IMR-90 (cell line): ENCODE data around the gene RANBP9. TPM values are rescaled to one million over a fixed set of nuclear protein-coding genes. Genes with fewer than 3 reads are reported as not detected.

Experiments
- ATAC-seq: fragments of 200-7000 bp; cut with Tn5 transposase; 2 replicates; pipeline ENCODE4 v1.9.1; 2020; ENCODE audit warnings: low read depth, mild to moderate bottlenecking, moderate library complexity
- BruUV-seq: library from RNA; stranded (reverse); fragments of 400-500 nt; replicated peaks from 2 replicates; lab custom pipeline; 2021; lab: Mats Ljungman, UMichigan
- CTCF ChIA-PET: fragments of 300-600 bp; formaldehyde crosslinking; extraction: SDS; loops from one replicate; lab custom pipeline; 2021; ENCODE audit warnings: antibody characterized with exemption; lab: Yijun Ruan, JAX
- POLR2A ChIA-PET: fragments of 300-600 bp; sonication (Branson Sonifier 250); formaldehyde crosslinking; loops from one replicate; lab custom pipeline; 2022; ENCODE audit warnings: antibody characterized with exemption; ENCODE audit not compliant: unreplicated experiment; lab: Charles Lee
- DNase-seq: peaks from one replicate; pipeline ENCODE4 v3.0.0; 2013
- H2AFZ ChIP-seq: replicated peaks from 2 replicates; pipeline ENCODE3; 2013; ENCODE audit warnings: low read length, mild to moderate bottlenecking; ENCODE audit not compliant: poor library complexity
- H2AK5ac ChIP-seq: 2 replicates; pipeline ENCODE4 v1.6.1; 2013; ENCODE audit warnings: low read depth, low read length, inconsistent platforms
- H2AK9ac ChIP-seq: replicated peaks from 2 replicates; pipeline ENCODE3; 2013; ENCODE audit warnings: mild to moderate bottlenecking, low read depth, low read length, moderate library complexity; ENCODE audit not compliant: poor library complexity
- H2BK120ac ChIP-seq: 2 replicates; pipeline ENCODE4 v1.6.1; 2013; ENCODE audit warnings: low read depth, low read length, inconsistent platforms
- H2BK15ac ChIP-seq: 3 replicates; pipeline ENCODE4 v1.6.1; 2013; ENCODE audit warnings: low read depth, low read length, inconsistent platforms
- H2BK20ac ChIP-seq: 2 replicates; pipeline ENCODE4 v1.6.1; 2013; ENCODE audit warnings: low read depth, mild to moderate bottlenecking, inconsistent platforms, low read length, moderate library complexity
- H2BK5ac ChIP-seq: 2 replicates; pipeline ENCODE4 v1.6.1; 2013; ENCODE audit warnings: mild to moderate bottlenecking, low read depth, low read length, inconsistent platforms; ENCODE audit not compliant: poor library complexity, severe bottlenecking
- H3K14ac ChIP-seq: replicated peaks from 2 replicates; pipeline ENCODE4 v1.6.1; 2013; ENCODE audit warnings: low read depth, low read length, inconsistent platforms
- H3K18ac ChIP-seq: 2 replicates; pipeline ENCODE4 v1.6.1; 2013; ENCODE audit warnings: low read depth, low read length, control low read depth
- H3K23ac ChIP-seq: 2 replicates; pipeline ENCODE4 v1.6.1; 2013; ENCODE audit warnings: low read depth, low read length, inconsistent platforms
- H3K27ac ChIP-seq: 2 replicates; pipeline ENCODE4 v1.5.1; 2013; ENCODE audit warnings: mild to moderate bottlenecking, control low read depth, low read length; ENCODE audit not compliant: insufficient read depth
- H3K27me3 ChIP-seq: 2 replicates; pipeline ENCODE4 v1.6.1; 2013; ENCODE audit warnings: low read length; ENCODE audit not compliant: control insufficient read depth, insufficient read depth
- H3K36me3 ChIP-seq: 2 replicates; pipeline ENCODE4 v1.6.1; 2013; ENCODE audit warnings: low read length, mixed read lengths; ENCODE audit not compliant: control insufficient read depth, insufficient read depth
- H3K4ac ChIP-seq: 2 replicates; pipeline ENCODE4 v1.6.1; 2013; ENCODE audit warnings: low read depth, low read length, inconsistent platforms
- H3K4me1 ChIP-seq: 2 replicates; pipeline ENCODE4 v1.6.1; 2013; ENCODE audit warnings: low read length, mixed read lengths; ENCODE audit not compliant: control insufficient read depth, insufficient read depth
- H3K4me2 ChIP-seq: 2 replicates; pipeline ENCODE4 v1.6.1; 2013; ENCODE audit warnings: low read depth, mild to moderate bottlenecking, control low read depth, low read length, moderate library complexity
- H3K4me3 ChIP-seq: 2 replicates; pipeline ENCODE4 v1.5.1; 2013; ENCODE audit warnings: low read depth, mild to moderate bottlenecking, control low read depth, low read length, moderate library complexity; ENCODE audit not compliant: insufficient read depth
- H3K56ac ChIP-seq: 2 replicates; pipeline ENCODE4 v1.6.1; 2013; ENCODE audit warnings: low read length, inconsistent platforms; ENCODE audit not compliant: insufficient read depth; ENCODE audit errors: extremely low read depth
- H3K79me1 ChIP-seq, 2 experiments: 2 replicates each; pipeline ENCODE4 v1.6.1; 2013; ENCODE audit warnings: low read length in 2 of 2, inconsistent platforms in 1 of 2, low read depth in 1 of 2
- H3K9ac ChIP-seq: 2 replicates; pipeline ENCODE4 v1.6.1; 2013; ENCODE audit warnings: low read depth, low read length, control low read depth
- H3K9me1 ChIP-seq: 2 replicates; pipeline ENCODE4 v1.6.1; 2013; ENCODE audit warnings: low read length, inconsistent platforms; ENCODE audit not compliant: insufficient read depth
- H3K9me3 ChIP-seq: 2 replicates; pipeline ENCODE4 v1.6.1; 2013; ENCODE audit warnings: low read length; ENCODE audit not compliant: control insufficient read depth, insufficient read depth
- H4K20me1 ChIP-seq: 2 replicates; pipeline ENCODE4 v1.6.1; 2013; ENCODE audit warnings: low read length, inconsistent platforms; ENCODE audit not compliant: insufficient read depth
- H4K5ac ChIP-seq: 2 replicates; pipeline ENCODE4 v1.6.1; 2013; ENCODE audit warnings: mild to moderate bottlenecking, low read depth, low read length, control low read depth
- H4K8ac ChIP-seq, 2 experiments: 2 replicates each; pipeline ENCODE4 v1.6.1; 2013; ENCODE audit warnings: low read depth in 2 of 2, low read length in 2 of 2, control low read depth in 1 of 2, inconsistent platforms in 1 of 2
- H4K91ac ChIP-seq: 2 replicates; pipeline ENCODE4 v1.6.1; 2013; ENCODE audit warnings: low read depth, low read length, inconsistent platforms; ENCODE audit not compliant: insufficient read depth
- RAD21 ChIP-seq: IDR thresholded peaks from 2 replicates; pipeline ENCODE4 v1.6.1; 2012; ENCODE audit warnings: low read length, improper control_type of control experiment
- RFX5 ChIP-seq: IDR thresholded peaks from 2 replicates; pipeline ENCODE4 v1.8.0; 2012; ENCODE audit warnings: low read depth, mild to moderate bottlenecking, low read length, moderate library complexity
- WGBS, 2 experiments: methylation state at CpG; one replicate each; pipeline versions ENCODE4 v1.1.5 to v1.1.7; 2013; ENCODE audit warnings: missing lambda C conversion rate in 2 of 2; ENCODE audit not compliant: insufficient read length in 1 of 2; ENCODE audit errors: extremely low coverage in 2 of 2; 5-methylcytosine and 5-hydroxymethylcytosine counted together
- dilution Hi-C: fragments of 300-500 bp; cut with HindIII; formaldehyde crosslinking; loops from one replicate; pipeline ENCODE4 v1.14.3; 2018; ENCODE audit warnings: low sequenced_read_pairs; ENCODE audit not compliant: unreplicated experiment
- in situ Hi-C: fragments of 300-500 bp; cut with MboI; formaldehyde crosslinking; loops from 3 replicates; pipeline ENCODE4 v1.14.3; 2019; ENCODE audit warnings: low sequenced_read_pairs, inconsistent platforms, mixed read lengths
- intact Hi-C: fragments of 100-400 bp; cut with micrococcal nuclease; formaldehyde crosslinking; loops from 2 replicates; pipeline ENCODE4 v1.10.0; 2022
- polyA plus RNA-seq, 3 experiments: library from polyadenylated mRNA; depleted of rRNA; stranded (reverse); fragments of >200 nt; gene quantifications; 2 replicates each; pipeline ENCODE4 v1.2.3, GENCODE V29; 2012; ENCODE audit warnings: low replicate concordance in 1 of 3
- total RNA-seq: library from RNA; depleted of rRNA; stranded (reverse); fragments of >200 nt; gene quantifications from 2 replicates; pipeline ENCODE4 v1.2.3, GENCODE V29; 2012
- TF ChIP-seq, protein P1 (sequence below): fragments of 150-350 bp; IDR thresholded peaks from 2 replicates; pipeline ENCODE4 v1.6.1; 2017; ENCODE audit warnings: mild to moderate bottlenecking, antibody characterized with exemption, low read length, low read depth

Gene RANBP9
- total and polyA plus RNA-seq, 2 of the 4 experiments (the other 2 are of a cell fraction) = 17.7 to 27.8 TPM

DNA sequence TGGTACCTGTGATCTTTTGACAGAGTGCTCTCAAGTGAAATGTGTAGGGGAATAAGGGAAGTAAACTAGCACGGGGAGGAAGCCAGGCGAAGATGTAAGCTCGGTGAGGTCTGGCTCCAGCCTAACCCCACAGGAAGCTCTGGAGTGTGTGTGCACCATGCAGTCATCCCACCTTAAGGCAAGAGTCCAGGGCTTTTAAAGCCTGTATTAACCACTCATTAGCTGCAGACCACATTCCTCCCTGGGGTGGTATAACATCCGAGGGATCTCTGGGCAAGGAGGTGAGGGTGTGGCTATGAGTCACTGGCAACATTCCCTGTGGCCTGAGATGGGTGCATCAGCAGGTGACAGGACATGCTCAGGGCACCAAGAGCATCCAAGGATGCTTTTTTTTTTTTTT is 12.5 kb upstream of the RANBP9 start:
- no peak overlapping the region for H3K4me2 ChIP-seq
- no peaks in the 10 kb centered on the region for H3K36me3 ChIP-seq
- H4K91ac ChIP-seq = no peak overlapping the region
- H3K27me3 ChIP-seq = no peaks in the 10 kb centered on the region; the same call in 1 of the 2 replicates
- H3K9ac ChIP-seq = no peak overlapping the region
- intact Hi-C loops = no loop called here
- no peak for ATAC-seq
- dilution Hi-C loops = no loop called here
- H3K4ac ChIP-seq = no peak overlapping the region
- H3K27ac ChIP-seq = no peak overlapping the region
- no peak overlapping the region for H3K14ac ChIP-seq
- BruUV-seq = no TSS peak
- in situ Hi-C loops = no loop called here
- no peak overlapping the region for H2AK5ac ChIP-seq
- no peaks in the 10 kb centered on the region for H3K9me3 ChIP-seq
- H4K20me1 ChIP-seq = no peaks in the 10 kb centered on the region
- H3K79me1 ChIP-seq = no peaks in the 10 kb centered on the region
- H3K9me1 ChIP-seq = no peaks in the 10 kb centered on the region; the same call in 1 of the 2 replicates
- no peak overlapping the region for H3K18ac ChIP-seq
- ChIA-PET CTCF (no interaction called here), POLR2A (no interaction called here)
- H2BK120ac ChIP-seq = no peak overlapping the region
- H4K8ac ChIP-seq = no peak overlapping the region
- H2BK5ac ChIP-seq = no peak overlapping the region
- peak overlapping the region; percentile 8 for H2AFZ ChIP-seq
- TF ChIP-seq RFX5 (no peak), RAD21 (no peak)
- TF ChIP-seq, protein P1, sequence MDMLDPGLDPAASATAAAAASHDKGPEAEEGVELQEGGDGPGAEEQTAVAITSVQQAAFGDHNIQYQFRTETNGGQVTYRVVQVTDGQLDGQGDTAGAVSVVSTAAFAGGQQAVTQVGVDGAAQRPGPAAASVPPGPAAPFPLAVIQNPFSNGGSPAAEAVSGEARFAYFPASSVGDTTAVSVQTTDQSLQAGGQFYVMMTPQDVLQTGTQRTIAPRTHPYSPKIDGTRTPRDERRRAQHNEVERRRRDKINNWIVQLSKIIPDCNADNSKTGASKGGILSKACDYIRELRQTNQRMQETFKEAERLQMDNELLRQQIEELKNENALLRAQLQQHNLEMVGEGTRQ = no peak
- H4K5ac ChIP-seq = no peak overlapping the region
- no peaks in the 10 kb centered on the region for H3K4me1 ChIP-seq
- no peak overlapping the region for H3K56ac ChIP-seq
- no peak overlapping the region for H3K4me3 ChIP-seq
- no peak for DNase-seq
- no peak overlapping the region for H3K23ac ChIP-seq
- no peak overlapping the region for H2AK9ac ChIP-seq
- no peak overlapping the region for H2BK20ac ChIP-seq
- H2BK15ac ChIP-seq = no peak overlapping the region
- 80% methylated on average over 2 of the region's 4 CpGs; no CpG with 5 or more reads in 1 of the 2 experiments for WGBS, 2 experiments
